HG02678 (cell line): ENCODE data around the gene PRR23A.
"Not testable (repeated sequence)": the region's sequence is repeated elsewhere in the genome, so short reads cannot be mapped to it uniquely, and the experiment has no call there.

ENCODE experiments used
- ATAC-seq: cut with Tn5 transposase; IDR thresholded peaks from one replicate; pipeline ENCODE4 v1.9.1; 2021; ENCODE audit warnings: mild to moderate bottlenecking, moderate library complexity; ENCODE audit not compliant: unreplicated experiment

Gene PRR23A

DNA sequence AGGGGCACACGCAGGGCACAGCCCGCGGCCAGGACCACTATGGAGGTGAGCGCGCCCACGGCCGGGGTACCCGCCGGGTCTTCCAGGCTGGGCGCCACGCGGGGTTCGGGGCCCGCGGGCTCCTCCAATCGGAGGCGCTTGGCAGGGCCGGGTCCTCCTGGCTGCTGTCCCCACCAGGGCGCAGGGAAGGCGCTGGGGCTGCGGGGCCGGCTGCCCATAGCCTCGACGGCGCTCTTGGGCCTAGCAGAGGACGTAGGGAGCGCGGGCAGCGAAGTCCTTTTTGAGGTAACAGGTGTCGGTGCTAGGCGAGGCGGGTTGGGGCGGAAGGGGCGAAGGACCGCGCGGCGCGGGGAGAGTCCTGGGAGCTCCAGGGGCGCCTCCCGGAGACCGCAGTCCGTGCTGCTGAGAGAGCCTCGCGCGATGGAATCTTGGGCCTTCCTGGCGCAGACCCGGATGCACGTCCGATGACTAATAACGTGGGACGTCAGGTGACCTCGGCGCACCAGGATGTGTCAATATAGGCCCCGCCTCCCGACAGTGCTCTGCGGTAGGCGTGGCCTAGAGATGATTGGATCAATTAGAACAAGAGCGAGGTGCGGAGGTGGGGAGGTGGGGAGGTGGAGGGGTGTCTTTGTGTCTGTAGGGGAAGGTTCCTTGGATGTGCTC, at the start of gene PRR23A:
Gene PRR23A (minus strand): TSS at position 218 of the 666 bp plus-strand sequence. CDS start 0 bp downstream, at position 218.
- no peak for ATAC-seq

DNA sequence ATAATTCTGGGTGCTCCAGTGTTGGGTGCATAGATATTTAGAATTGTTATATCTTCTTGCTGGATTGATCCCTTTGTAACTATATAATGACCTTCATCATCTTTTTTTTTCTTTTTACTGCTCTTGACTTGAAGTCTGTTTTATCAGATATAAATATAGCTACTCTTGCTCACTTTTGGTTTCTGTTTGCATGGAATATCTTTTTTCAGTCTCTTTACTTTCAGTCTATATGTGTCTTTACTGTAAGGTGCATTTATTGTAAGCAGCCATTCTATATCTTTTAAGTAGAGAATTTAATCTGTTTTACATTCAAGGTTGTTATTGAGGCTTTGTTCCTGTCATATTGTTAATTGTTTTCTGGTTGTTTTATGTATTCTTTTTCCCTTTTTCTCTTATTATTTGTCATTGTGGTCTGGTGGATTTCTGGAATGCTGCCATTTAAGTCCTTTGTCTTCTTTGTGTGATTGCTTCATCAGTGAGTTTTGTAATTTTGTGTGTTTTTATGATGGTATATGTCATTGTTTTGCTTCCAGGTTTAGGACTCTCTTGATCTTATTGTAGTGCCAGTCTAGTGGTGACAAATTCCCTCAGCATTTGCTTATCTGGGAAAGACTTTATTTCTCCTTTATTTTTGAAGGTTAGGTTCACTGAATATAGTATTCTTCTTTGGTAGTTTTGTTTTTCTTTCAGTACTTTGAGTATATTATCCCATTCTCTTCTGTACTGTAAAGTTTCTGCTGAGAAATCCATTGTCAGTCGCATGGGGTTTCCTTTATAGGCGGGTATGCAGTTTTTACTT, 46.9 kb upstream of the PRR23A start:
- ATAC-seq: no peak

DNA sequence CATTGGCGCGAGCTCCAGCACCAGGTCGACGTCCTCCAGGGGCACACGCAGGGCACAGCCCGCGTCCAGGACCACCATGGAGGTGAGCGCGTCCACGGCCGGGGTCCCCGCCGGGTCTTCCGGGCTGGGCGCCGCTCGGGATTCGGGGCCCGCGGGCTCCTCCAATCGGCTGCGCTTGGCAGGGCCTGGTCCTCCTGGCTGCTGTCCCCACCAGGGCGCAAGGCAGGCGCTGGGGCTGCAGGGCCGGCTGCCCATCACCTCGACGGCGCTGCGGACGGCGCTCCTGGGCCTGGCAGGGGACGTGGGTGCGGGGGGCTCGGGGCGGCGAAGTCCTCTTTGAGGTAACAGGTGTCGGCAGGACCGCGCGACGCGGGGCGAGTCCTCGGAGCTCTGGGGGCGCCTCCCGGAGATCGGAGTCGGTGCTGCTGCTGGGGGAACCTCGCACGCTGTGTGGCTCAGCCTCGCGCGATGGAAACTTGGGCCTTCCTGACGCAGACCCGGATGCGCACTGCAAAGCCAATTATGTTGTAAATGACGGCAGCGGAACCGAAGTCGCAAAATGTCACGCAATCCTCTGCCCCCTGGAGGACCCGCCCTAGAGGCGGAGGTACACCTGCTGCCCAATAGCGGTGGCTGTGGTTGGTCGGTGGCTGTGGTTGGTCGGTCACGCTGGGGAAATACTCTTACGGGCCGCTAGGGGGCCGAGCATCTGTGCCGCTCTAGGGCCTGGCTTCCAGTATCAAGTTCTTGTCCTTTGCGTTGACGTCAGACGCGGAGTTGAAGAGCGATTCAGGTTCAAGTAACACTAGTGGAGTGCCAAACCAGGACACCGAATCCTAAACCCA, 38.5 kb upstream of the PRR23A start, which contains the start of gene PRR23C:
Gene PRR23C (minus strand): TSS at position 527 of the 845 bp plus-strand sequence. CDS start 272 bp downstream, at position 255.
- no peak for ATAC-seq

DNA sequence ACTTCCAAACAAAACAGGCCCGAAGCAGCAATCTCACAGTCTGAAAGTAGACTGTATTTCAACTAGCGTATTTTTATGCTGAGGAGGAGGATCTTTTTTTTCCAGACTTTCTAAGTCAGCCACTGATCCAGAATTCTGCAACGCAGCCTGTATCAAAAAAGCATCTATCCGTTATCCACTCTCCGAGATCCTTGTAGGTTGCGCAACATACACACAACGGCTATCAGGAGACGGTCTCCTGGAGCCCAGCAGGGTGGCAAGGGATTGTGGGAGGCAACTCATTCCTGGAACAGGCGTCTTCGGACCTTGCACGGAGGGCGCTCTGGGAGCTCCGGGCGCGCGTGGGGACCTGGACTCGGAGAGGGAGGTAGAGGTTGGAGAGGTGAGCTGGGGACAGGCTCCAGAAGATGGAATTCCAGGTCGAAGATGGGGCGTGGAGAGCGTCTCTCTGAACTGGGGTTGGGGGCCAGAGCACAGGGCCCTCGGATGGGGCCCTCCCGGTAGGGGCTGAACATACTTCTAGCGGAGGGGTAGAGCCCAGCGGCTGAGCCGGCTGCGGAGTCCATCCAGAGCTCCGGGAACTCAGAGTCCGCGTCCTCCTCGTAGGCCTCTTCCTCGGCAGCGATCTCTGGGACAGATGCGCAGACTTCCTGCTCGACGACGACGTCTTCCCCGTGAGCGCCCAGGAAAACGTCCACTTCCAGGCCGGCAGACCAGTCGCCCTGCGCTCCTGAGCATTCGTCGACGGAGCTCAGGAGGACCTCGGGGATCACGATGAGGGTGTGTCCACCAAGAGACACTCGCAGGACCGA, 37.7 kb upstream of the PRR23A start:
- no peak for ATAC-seq

DNA sequence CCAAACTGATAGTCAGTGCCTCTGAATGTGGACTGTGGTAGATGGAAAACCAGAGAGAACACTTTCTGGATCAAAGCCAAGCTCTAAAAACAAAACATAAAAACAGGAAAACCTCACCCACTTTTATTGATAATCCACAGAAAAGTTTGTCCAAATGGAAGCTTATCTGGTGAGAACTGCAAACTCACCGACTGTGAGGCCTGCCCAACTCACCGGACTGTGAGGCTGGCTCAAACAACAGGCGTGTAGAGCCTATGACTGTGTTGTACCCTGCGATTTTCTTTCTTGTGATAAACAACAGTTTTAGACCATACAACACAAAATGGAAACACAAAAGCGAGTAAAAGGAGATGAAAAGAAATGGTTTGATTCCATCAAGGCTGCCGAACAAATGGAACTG, 31.4 kb upstream of the PRR23A start:
- ATAC-seq: no peak

DNA sequence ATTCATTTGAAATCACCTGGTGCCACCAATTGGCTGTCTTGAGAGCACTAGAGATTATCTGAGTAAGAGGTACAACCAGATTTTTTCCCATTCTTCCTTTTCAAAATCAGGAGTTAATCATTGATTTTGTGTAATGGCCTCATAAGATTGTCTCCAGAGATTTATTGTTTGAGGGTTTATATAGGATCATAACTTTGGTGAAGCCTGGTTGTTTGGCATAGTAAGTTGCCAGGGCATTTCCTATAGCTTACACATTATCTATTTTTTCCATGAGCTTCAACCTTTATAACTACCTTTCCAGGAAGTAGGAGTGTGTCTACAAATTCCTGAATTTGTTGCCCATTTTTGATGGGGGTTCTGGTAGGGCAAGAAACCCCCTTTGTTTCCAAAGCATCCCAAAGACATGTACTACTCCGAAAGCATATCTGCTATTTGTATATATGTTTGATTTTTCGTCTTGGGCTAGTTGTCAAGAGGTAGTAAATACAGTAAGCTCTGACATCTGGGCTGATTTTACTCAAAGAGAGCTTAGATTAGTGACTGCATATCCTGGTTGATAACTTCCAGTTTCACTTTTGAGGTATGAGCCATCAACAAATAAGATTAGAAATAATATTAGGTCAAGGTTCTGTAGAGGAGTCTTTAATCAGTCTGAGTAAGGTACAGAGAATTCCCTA, 26.4 kb upstream of the PRR23A start:
- no peak for ATAC-seq

DNA sequence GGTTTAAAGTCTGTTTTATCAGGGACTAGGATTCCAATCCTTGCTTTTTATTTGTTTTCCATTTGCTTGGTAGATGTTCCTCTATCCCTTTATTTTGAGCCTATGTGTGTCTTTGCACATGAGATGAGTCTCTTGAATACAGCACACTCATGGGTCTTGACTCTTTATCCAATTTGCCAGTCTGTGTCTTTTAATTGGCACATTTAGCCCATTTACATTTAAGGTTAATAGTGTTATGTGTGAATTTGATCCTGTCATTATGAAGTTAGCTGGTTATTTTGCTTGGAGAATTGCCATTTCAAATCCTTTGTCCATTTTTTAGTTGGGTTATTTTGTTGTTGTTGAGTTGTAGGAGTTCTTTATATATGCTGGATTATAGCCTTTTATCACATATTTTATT, 24.5 kb upstream of the PRR23A start:
- ATAC-seq: not testable (repeated sequence)

DNA sequence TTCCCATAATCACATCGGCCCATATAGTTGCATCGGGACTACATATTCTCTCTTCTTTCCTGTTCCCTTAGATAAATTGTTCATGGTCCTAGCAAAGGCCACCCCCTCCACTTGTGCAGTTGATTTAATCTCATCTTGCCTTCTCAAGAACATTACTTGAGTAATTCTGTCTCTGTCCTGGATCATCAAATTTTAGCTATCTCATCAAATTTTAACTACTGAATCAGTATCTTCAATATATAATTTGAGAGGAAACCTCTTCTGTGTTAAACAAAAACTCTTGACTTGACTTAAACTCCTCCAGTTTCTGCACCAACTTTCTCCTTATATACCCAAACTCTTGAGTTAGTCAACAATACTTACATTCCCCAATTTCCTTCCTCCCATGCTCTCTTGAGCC, 18.9 kb upstream of the PRR23A start:
- no peak for ATAC-seq

DNA sequence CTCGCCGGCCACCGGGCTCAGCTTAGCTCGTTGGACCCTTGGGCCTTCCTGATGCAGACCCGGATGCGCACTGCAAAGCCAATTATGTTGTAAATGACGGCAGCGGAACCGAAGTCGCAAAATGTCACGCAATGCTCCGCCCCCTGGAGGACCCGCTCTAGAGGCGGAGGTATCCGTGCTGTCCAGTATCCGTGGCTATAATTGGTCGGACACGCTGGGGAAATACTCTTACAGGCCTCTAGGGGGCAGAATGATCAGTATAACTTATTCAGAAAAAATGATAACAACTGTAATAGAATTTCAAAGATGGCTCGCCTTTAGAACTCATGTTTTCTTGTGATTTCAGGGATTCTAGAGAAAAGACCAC, 14.8 kb upstream of the PRR23A start, which contains the start of gene PRR23B:
Gene PRR23B (minus strand): TSS at position 59 of the 367 bp plus-strand sequence. CDS start 265 bp downstream, outside the sequence.
- no peak for ATAC-seq

DNA sequence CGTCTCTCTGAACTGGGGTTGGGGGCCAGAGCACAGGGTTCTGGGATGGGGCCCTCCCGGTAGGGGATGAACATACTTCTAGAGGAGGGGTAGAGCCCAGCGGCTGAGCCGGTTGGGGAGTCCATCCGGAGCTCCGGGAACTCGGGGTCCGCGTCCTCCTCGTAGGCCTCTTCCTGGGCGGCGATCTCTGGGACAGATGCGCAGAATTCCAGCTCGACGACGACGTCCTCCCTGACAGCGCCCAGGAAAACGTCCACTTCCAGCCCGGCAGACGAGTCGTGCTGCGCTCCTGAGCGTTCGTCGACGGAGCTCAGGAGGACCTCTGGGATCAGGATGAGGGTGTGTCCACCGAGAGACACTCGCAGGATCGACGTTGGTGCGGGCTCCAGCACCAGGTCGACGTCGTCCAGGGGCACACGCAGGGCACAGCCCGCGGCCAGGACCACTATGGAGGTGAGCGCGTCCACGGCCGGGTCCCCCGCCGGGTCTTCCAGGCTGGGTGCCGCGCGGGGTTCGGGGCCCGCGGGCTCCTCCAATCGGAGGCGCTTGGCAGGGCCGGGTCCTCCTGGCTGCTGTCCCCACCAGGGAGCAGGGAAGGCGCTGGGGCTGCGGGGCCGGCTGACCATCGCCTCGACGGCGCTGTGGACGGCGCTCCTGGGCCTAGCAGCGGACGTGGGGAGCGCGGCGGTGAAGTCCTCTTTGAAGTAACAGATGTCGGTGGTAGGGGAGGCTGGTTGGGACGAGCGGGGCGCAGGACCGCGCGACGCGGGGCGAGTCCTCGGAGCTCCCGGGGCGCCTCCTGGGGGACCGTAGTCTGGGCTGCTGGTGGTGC, 14.2 kb upstream of the PRR23A start:
- ATAC-seq: no peak

DNA sequence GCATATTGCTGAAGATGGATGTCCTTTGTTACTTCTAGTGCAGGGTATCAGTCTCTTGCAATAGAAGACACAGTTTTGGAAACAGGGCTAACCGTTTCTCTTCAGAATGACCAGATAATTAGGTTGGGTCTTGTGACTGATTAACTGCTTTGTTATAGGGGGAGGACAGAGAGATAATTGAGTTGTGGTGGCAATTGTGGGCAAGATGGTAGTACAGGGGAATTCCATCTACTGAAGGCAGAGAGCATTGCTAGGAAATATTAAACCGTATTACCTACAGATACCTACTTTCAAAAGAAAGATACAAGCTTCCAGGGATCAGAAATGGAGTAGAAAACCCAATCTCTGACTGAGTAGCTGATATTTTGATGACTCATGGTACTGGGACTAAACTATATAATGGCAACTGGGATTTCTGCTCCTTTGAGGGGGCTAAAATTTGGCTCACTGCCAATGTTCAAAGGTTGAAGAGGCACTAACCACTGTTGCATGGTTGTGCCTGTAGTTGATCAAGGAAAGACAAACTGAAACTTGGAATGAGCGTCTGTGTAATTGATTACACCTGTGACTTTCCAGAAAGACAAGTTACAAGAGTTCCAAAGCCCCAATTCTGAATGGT, 10.5 kb upstream of the PRR23A start:
- ATAC-seq: no peak

DNA sequence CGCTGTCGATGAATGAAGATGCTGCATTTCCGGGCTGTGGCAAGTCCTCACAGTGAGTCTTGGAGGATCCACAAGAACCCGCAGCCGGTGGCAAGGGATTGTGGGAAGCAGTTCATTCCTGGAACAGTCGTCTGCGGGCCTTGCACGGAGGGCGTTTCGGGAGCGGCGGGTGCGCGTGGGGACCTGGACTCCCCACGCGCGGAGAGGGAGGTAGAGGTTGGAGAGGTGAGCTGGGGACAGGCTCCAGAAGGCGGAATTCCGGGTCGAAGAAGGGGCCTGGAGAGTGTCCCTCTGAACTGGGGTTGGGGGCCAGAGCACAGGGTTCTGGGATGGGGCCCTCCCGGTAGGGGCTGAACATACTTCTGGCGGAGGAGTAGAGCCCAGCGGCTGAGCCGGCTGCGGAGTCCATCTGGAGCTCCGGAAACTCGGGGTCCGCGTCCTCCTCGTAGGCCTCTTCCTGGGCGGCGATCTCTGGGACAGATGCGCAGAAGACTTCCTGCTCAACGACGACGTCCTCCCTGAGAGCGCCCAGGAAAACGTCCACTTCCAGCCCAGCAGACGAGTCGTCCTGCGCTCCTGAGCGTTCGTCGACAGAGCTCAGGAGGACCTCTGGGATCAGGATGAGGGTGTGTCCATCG, 593 bp downstream of the PRR23A start:
- no peak for ATAC-seq

DNA sequence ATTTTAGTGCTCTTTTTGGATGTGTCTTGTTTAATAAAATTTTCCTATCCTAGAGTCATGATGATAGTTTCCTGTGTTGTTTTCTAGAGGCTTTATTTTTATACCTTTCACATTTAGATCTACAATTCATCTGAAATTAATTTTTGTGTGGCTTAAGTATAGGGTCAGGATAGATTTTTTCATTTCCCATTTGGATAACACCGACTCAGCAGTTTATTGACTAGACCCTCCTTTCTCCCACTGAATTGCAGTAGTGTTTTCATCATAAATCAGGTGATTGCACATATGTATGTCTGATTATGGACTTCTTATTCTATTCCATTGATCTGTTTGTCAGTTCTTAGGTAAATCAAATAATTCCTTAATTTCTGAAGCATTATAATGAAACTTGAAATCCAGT, 10.4 kb downstream of the PRR23A start:
- no peak for ATAC-seq

DNA sequence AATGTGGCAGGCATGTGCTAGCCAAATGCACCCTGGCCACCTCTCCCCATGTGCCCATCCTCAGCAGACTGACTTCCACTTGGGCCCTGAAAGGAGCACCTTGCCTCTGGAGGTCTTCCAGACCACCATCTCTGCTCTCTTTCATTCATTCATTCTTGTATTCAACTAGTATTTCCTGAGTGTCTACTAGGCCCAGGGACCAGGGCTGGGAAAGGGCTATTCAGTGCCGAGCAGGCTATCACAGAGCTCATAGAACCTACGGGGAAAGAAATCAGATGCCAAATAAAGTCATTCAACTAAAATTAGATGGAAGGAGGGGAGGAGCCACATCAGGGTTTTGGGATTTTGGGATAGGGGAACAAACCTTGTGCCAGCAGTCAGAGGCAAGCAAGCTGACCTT, 18.9 kb downstream of the PRR23A start:
- ATAC-seq: no peak

DNA sequence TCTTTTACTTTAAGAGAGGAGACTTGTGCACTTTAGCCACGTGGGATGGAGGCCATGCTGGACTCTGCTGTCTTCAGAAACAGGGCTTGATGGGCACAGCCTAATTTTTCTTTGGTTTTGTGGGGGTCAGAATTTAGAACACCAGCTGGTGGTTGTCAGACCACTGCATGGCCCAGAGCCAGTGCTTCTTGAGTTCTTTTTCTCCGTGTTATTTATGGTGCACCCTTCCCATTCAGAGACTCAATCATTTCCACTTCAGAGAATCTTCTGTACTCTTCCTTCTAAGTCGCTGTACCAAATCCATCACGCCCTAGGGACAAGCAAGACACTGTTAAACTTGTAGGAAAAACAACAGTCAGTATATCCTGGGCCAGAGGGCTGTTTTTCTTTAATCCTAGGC, 20.1 kb downstream of the PRR23A start:
- ATAC-seq: no peak

DNA sequence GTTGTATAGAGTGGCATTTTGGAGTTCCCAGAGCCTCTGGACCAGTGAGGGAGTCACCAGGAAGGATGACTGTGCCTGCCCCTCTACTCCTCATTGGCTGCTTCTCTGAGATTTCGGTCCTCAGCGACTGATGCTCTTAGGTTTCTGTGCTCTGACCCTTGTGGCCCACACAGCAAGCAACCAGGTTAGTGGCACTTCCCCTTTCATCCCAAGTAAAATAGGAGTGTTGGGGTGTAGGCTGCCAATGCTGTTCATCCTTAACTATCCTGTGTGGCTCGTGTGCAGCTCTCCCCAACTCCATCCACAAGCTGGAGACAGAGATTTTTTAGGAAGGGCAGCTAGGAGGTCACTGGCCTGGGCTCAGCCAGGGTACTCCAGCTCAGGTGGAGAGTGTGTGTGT, 21.3 kb downstream of the PRR23A start:
- no peak for ATAC-seq

DNA sequence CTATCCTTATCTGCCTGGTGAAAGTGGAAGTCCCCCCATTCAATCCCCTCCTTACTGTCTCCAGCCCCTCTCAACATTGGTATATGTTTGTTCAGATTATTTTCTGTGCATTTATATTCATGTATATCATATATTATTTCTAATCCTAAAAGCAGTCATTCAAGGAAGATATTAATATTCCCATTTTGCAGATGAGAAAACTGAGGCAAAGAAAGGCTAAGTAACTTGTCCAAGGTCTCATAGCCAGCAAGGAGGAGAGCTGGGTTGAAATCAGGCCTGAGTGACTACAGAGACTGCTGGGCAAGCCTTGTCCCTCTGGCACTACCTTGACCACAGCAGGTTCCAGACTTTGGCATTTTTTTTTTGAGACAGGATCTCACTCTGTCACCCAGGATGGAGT, 30.0 kb downstream of the PRR23A start:
- ATAC-seq: no peak

DNA sequence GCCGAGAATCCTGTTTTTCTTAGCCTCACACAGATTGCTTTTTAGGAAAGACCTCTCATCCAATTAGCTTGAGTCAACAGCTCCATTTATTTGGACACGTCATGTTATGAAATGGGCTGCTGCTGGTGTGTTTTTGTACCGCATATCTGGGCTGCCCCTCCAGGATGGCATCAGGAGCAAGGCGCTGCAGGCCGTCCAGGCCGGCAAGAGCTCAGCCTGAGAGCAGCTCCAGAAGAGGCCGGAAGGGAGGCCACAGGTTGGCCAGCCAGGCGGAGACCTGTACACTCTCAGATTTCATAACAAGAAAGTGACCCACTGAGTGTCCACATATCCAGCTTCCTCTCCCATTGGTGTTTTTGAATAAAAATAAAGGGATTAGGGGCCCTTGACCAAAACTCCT, 30.7 kb downstream of the PRR23A start:
- ATAC-seq: no peak
